ENCODE results near the gene GABARAP. TPM values are rescaled to one million over a fixed set of nuclear protein-coding genes. Genes with fewer than 3 reads are reported as not detected.

Gene GABARAP
- total and polyA plus RNA-seq, 2 of the 13 experiments (the other 11 are each of a cell fraction or from before 2014, with no cell fraction given), result 161 to 310 TPM

DNA sequence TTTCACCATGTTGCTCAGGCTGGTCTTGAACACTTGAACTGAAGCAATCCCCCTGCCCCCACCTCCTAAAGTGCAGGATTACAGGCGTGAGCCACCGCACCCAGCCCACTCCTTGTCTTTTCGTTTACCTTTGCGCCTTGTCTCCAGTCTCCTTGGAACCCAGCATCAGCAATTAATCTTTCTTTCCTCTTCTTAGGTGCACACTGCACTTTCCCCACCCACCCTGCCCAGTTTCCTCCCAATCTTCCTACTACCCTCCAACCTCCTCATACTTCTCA is 21.5 kb upstream of the GABARAP start:
- no peak overlapping the region for H3K4me2 ChIP-seq (ENCODE audit: low read depth, low read length)
- no peak for ATAC-seq
- 0 out of 2 replicates have a peak, but pooled peaks have one; percentile 1 for TF ChIP-seq FOXC1 (CRISPR knock-in tag; IDR thresholded peaks at IDR 0.05; ENCODE audit: borderline replicate concordance)
- TF ChIP-seq, protein P1, sequence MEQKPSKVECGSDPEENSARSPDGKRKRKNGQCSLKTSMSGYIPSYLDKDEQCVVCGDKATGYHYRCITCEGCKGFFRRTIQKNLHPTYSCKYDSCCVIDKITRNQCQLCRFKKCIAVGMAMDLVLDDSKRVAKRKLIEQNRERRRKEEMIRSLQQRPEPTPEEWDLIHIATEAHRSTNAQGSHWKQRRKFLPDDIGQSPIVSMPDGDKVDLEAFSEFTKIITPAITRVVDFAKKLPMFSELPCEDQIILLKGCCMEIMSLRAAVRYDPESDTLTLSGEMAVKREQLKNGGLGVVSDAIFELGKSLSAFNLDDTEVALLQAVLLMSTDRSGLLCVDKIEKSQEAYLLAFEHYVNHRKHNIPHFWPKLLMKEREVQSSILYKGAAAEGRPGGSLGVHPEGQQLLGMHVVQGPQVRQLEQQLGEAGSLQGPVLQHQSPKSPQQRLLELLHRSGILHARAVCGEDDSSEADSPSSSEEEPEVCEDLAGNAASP (CRISPR knock-in tag; IDR thresholded peaks at IDR 0.05; ENCODE audit: borderline replicate concordance), result no peak

DNA sequence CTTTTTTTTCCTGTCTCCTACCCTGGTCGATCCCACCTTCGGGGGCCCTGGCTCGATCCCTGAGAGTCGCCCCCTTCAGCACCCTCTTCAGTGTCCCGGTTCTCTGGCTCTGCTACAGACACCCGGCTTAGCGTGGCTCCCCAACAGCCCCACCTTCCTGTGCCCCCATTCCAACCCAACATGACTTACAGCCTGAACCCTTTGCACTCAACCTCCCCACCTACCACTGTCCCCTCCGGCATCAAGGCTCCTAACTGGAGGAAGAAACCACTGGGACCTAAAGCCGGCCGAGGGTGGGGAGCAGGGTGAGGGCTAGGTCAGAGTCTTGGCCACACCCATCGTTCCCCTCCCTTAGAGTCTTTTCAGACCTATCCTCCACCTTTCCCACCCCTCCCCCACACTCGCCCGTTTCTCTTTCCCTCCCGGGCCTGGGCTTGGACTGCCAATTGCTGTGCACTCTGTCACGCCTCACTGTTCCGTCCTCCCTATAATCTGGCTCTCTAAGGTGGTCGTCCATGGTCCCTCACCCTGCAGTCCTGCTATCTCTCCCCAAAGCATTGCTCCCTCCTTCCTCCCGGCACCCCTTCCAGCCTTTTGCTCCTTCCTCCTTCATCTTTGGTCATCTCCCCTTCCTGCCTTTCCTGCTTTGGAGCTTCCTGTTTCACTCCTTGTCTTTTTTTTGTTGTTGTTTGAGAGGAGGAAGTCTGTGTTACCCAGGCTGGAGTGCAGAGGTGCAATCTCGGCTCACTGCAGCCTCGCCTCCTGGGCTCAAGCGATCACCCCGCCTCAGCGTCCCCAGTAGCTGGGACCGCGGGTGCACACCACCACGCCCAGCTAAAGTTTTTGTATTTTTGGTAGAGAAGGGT is 20.9 kb upstream of the GABARAP start:
- intact Hi-C loops (cut with micrococcal nuclease; ENCODE audit: unreplicated experiment) (no loop called here), in situ Hi-C loops (cut with HindIII; ENCODE audit: extremely low pct_ligation_motif_present, low pct_unique_long_range_greater_than_20kb) (no loop called here)
- Histone ChIP-seq H4K20me1 (ENCODE audit: insufficient read depth, low read length) (no peaks in the 10 kb centered on the region), H3K9ac (ENCODE audit: insufficient read depth, low read depth, low read length) (no peak overlapping the region), H3K4me2 (ENCODE audit: low read depth, low read length) (no peak overlapping the region), H3K36me3 (replicated peaks in 1 of 2; ENCODE audit: control insufficient read depth in 1 of 2, insufficient read depth in 2 of 2, low read length in 2 of 2) (no peaks in the 10 kb centered on the region), H3K79me2 (ENCODE audit: insufficient read depth, low read length) (no peaks in the 10 kb centered on the region), H3K9me3 (ENCODE audit: low read length) (no peaks in the 10 kb centered on the region), H2AFZ (ENCODE audit: low read length) (no peak overlapping the region), H3K27ac (ENCODE audit: extremely low read length, insufficient read depth, low read length) (no peak overlapping the region), H3K27me3 (ENCODE audit: control insufficient read depth in 1 of 2, insufficient read depth in 2 of 2, low read length in 2 of 2) (no peaks in the 10 kb centered on the region), H3K4me1 (ENCODE audit: insufficient read depth, low read length) (peaks cover 63% of the 10 kb centered on the region), H3K4me3 (replicated peaks in 1 of 3; ENCODE audit: insufficient read depth in 1 of 3, low read depth in 2 of 3, low read length in 3 of 3) (no peak overlapping the region)
- CTCF ChIA-PET (ENCODE audit: low intra/inter-chr PET ratio, low total read pairs), result no interaction called here
- POLR2A ChIA-PET, result interaction anchor here (0.8 to 3.2 kb wide), 4 partner anchors 9 to 29 kb away, joined by 3 to 18 read pairs (median 10); partner anchors contain the start of genes CTDNEP1, DVL2, ELP5 and SLC2A4
- no peak for ATAC-seq
- whole genome bisulfite sequencing (ENCODE audit: low lambda C conversion rate), result 87% methylated on average over 26 of the region's 26 CpGs
- no TSS peak for BruUV-seq (replicated peaks)
- no peak for FAIRE-seq
- no peak for DNase-seq (ENCODE audit: low spot score)
- TF ChIP-seq ZBTB38 (CRISPR knock-in tag; IDR thresholded peaks at IDR 0.05) (peak; percentile 30; the same call in 1 of the 2 replicates), ZFP62 (CRISPR knock-in tag; IDR thresholded peaks at IDR 0.05) (no peak), ZNF496 (CRISPR knock-in tag; IDR thresholded peaks at IDR 0.05; ENCODE audit: insufficient replicate concordance) (no peak), IRF2 (CRISPR knock-in tag; IDR thresholded peaks at IDR 0.05) (no peak), ZNF441 (CRISPR knock-in tag; IDR thresholded peaks at IDR 0.05; ENCODE audit: borderline replicate concordance) (no peak)
- TF ChIP-seq, protein P2, sequence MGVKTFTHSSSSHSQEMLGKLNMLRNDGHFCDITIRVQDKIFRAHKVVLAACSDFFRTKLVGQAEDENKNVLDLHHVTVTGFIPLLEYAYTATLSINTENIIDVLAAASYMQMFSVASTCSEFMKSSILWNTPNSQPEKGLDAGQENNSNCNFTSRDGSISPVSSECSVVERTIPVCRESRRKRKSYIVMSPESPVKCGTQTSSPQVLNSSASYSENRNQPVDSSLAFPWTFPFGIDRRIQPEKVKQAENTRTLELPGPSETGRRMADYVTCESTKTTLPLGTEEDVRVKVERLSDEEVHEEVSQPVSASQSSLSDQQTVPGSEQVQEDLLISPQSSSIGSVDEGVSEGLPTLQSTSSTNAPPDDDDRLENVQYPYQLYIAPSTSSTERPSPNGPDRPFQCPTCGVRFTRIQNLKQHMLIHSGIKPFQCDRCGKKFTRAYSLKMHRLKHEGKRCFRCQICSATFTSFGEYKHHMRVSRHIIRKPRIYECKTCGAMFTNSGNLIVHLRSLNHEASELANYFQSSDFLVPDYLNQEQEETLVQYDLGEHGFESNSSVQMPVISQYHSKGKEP (CRISPR knock-in tag; IDR thresholded peaks at IDR 0.05), result no peak
- TF ChIP-seq, protein P3, sequence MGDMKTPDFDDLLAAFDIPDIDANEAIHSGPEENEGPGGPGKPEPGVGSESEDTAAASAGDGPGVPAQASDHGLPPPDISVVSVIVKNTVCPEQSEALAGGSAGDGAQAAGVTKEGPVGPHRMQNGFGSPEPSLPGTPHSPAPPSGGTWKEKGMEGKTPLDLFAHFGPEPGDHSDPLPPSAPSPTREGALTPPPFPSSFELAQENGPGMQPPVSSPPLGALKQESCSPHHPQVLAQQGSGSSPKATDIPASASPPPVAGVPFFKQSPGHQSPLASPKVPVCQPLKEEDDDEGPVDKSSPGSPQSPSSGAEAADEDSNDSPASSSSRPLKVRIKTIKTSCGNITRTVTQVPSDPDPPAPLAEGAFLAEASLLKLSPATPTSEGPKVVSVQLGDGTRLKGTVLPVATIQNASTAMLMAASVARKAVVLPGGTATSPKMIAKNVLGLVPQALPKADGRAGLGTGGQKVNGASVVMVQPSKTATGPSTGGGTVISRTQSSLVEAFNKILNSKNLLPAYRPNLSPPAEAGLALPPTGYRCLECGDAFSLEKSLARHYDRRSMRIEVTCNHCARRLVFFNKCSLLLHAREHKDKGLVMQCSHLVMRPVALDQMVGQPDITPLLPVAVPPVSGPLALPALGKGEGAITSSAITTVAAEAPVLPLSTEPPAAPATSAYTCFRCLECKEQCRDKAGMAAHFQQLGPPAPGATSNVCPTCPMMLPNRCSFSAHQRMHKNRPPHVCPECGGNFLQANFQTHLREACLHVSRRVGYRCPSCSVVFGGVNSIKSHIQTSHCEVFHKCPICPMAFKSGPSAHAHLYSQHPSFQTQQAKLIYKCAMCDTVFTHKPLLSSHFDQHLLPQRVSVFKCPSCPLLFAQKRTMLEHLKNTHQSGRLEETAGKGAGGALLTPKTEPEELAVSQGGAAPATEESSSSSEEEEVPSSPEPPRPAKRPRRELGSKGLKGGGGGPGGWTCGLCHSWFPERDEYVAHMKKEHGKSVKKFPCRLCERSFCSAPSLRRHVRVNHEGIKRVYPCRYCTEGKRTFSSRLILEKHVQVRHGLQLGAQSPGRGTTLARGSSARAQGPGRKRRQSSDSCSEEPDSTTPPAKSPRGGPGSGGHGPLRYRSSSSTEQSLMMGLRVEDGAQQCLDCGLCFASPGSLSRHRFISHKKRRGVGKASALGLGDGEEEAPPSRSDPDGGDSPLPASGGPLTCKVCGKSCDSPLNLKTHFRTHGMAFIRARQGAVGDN (CRISPR knock-in tag; IDR thresholded peaks at IDR 0.05), result 0 out of 2 replicates have a peak, but pooled peaks have one; percentile 4

More for the DNA sequence above, 21.5 kb upstream of the GABARAP start:
- DNase-seq (ENCODE audit: low spot score), result no peak
- Histone ChIP-seq H3K27me3 (ENCODE audit: control insufficient read depth in 1 of 2, insufficient read depth in 2 of 2, low read length in 2 of 2) (no peaks in the 10 kb centered on the region), H3K9ac (ENCODE audit: insufficient read depth, low read depth, low read length) (no peak overlapping the region), H2AFZ (ENCODE audit: low read length) (no peak overlapping the region), H3K79me2 (ENCODE audit: insufficient read depth, low read length) (no peaks in the 10 kb centered on the region), H3K4me3 (replicated peaks in 1 of 3; ENCODE audit: insufficient read depth in 1 of 3, low read depth in 2 of 3, low read length in 3 of 3) (no peak overlapping the region), H3K9me3 (ENCODE audit: low read length) (no peaks in the 10 kb centered on the region), H3K4me1 (ENCODE audit: insufficient read depth, low read length) (peaks cover 59% of the 10 kb centered on the region), H3K27ac (ENCODE audit: extremely low read length, insufficient read depth, low read length) (peak overlapping the region; percentile 64), H3K36me3 (replicated peaks in 1 of 2; ENCODE audit: control insufficient read depth in 1 of 2, insufficient read depth in 2 of 2, low read length in 2 of 2) (no peaks in the 10 kb centered on the region), H4K20me1 (ENCODE audit: insufficient read depth, low read length) (no peaks in the 10 kb centered on the region)
- BruUV-seq (replicated peaks), result no TSS peak
- CTCF ChIA-PET (ENCODE audit: low intra/inter-chr PET ratio, low total read pairs), result no interaction called here
- 85% methylated on average over 4 of the region's 4 CpGs for WGBS (ENCODE audit: low lambda C conversion rate)
- POLR2A ChIA-PET, result interaction anchor here (0.8 to 3.2 kb wide), 6 partner anchors 10 to 140 kb away, joined by 3 to 26 read pairs (median 10); partner anchors contain the start of genes CTDNEP1, DVL2, ELP5 and GABARAP
- in situ Hi-C loops (cut with HindIII; ENCODE audit: extremely low pct_ligation_motif_present, low pct_unique_long_range_greater_than_20kb) (no loop called here), intact Hi-C loops (cut with micrococcal nuclease; ENCODE audit: unreplicated experiment) (no loop called here)
- FAIRE-seq, result no peak
